Muscle of arm (tissue), 12 donors: ENCODE results near the gene GRM8. TPM values are rescaled to one million over a fixed set of nuclear protein-coding genes. Genes with fewer than 3 reads are reported as not detected.
"Not testable (repeated sequence)": the region's sequence is repeated elsewhere in the genome, so short reads cannot be mapped to it uniquely, and the experiment has no call there.

Experiments used
- DNase-seq: peaks from one replicate; pipeline ENCODE4 v3.0.0-alpha.2; 2013
- polyA plus RNA-seq, 12 donors: library from polyadenylated mRNA; unstranded; fragments of 120-200 nt; gene quantifications; one replicate each; pipeline ENCODE4 v1.2.1, GENCODE V29; 2013; ENCODE audit not compliant: insufficient read length in 12 of 12

The GRM8 gene
- polyA plus RNA-seq, 12 donors = 0.09 to 2.0 (median 0.33) TPM; not detected in 4

DNA sequence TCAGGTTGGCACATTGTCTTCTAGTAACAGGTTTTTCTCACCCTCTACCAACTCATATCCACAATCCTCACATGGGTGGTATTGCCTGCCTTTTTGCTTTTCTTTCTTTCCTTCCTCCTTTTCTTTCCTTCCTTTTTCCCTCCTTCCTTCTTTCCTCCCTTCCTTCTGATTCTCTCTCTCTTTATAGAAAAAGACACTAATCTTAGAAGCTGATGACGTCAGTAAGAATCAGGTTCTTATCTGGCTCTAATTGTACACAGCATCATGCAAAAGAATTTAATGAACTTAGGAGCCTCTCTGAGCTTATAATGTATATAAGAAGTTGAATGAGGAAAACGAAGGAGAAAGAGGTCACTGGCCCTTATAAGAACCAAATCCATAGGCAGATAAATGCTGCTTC is 328.3 kb downstream of the GRM8 start:
- no peak for DNase-seq

DNA sequence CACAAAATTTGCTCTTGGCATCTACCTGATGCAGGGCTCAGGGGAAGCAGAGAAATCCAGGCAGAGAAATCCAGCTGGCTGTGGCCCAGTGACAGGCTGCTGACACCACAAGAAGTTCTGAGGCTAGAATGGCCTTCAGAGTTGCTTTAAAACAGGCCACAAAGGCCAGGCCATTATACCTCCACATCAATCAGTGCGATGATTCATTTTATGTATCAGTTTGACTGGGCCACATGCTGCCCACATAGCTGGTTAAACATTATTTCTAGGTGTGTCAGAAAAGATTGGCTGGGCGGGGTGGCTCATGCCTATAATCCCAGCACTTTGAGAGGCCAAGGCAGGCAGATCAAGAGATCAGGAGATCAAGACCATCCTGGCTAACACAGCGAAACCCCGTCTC is 341.1 kb downstream of the GRM8 start:
- not testable (repeated sequence) for DNase-seq

DNA sequence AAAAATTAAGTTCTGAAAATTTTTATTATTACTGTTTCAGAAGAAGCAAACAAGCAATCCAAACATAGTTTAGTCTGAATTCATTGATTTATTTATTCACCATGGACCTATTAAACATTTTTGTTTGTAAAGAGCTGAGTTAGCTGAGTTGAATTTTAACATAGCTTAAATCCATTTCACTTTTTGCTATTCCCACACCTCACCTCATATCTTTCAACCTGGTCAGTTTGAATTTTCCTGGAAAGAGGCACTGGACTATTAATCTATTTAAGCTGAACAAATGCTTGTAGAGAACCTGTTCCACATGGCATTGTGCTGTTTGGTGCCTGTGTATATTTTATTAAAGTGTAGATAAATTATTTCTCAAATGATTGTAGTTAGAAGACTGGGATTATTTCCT is 344.2 kb downstream of the GRM8 start:
- DNase-seq = not testable (repeated sequence)

DNA sequence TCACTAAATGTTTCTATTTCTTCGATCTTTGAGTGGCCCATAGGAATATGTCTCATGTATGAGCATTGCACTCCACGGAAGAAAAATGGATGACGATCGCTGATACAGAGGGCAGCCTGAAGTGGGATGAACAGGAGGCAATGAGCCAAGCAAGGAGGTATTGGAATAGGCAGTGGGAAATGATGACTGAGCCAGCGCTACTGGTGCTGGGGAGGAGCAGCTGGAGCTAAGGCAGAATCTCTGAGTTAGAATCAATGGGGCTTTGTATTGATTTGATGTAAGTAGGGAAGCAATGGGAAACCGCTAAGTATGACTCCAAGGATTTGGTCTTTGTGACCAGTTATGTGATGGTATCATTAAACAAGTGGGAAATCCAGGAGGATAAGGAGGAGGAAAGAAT is 345.1 kb downstream of the GRM8 start:
- DNase-seq = not testable (repeated sequence)

DNA sequence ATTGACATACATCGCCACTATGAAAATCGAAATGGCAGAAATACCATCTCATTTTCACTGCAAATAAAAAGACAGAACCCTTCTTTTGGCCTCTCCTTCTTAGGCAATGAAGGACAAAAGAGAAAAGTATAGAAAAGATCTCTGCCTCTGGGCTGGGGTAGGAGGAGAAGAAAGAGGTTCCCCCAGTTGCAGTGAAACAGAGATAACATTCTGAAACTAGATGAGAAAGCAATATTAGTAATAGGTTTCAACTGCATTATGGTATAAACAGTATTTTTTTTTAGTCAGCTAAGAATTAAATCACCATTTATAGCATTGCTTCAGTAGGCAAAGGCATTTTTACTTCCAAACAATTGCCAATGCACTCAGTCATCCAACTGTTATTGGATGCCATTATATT is 347.5 kb downstream of the GRM8 start:
- DNase-seq = not testable (repeated sequence)

DNA sequence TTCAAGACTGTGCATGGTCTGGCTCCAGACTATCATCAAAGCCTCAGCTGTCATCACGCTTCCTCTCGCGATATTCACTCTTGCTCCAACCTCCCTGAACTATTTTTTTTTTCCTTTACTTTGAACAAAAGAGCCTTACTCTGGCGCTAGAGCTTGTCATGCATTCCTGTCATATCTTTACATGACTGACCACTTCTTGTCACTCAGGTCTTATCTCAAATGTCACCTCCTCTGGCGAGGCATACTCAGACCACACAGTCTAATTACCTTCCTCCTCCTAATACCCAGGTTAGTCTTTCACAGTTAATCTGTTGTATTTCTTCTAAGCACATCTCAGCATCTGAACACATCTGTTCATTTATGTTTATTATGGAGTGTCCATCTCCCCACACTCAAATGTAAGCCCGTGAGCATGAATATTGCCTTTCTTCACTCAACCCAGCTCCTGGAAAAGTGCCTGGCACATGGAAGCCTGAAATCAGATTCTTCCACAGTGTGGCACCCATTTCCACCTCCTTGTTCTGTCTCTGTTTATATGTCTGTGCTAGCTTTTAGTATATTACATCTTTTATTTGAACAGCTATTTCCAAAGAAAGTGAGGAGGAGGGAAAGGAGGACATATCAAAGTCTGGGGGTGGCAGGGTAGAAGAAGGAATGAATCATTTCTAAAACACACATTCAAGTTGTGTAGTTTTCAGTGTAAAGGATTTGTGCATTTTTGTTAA is 351.5 kb downstream of the GRM8 start:
- not testable (repeated sequence) for DNase-seq

DNA sequence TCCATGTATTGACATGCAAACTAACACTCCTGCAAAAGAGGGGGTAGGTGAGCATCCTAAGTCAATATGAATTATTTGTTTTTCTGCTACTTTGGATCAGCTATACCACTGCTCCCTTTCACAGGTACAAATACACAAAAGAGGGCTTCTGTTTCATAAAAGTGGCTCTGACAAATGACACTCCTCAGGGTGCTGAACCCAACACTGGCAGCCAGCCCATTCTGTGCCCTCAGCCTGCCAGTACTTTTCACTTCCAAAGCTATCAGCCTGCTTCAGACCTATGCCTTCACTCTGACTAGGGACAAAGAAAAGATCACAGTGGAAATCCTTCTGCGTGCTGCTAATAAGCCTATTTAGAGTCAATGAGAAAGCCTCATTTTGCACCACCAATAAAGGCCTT is 364.8 kb downstream of the GRM8 start:
- DNase-seq = not testable (repeated sequence)

DNA sequence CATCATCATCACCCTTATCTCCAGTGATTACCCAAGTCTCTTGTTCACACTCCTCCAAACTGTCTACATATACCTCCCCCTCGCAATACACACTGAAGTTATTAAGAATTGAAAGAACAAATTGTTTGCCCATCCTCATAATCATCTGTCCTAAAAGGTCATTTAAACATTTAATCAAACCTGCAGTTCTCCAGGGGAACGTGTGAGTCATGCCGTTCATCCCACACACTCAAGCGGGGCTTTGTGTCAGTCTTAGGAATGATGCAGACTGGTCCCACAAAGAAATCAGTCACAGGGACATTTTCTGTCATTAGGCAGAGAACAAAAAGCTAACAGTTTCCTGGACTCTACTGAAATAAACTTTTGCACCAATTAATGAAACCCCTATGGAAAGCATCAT is 365.2 kb downstream of the GRM8 start:
- DNase-seq = not testable (repeated sequence)

DNA sequence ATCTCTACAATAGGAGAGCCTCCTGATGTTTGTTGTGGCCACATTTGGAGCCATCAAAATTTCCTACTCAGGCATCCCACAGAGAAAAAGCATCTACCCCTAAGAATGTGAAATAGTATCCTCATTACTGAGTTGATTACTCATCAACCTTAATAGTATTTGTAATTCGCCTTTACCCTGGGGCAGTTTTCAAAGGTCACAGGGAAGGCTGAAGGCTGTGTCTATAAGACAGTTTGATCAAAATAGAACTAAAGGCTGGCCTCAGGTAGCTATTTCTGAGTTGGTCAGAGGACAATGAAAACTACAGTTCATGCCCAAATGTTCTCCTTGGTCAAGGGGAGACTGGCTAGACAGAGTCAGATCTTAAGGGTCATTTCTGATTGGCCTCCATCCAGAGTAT is 370.0 kb downstream of the GRM8 start:
- DNase-seq = not testable (repeated sequence)

DNA sequence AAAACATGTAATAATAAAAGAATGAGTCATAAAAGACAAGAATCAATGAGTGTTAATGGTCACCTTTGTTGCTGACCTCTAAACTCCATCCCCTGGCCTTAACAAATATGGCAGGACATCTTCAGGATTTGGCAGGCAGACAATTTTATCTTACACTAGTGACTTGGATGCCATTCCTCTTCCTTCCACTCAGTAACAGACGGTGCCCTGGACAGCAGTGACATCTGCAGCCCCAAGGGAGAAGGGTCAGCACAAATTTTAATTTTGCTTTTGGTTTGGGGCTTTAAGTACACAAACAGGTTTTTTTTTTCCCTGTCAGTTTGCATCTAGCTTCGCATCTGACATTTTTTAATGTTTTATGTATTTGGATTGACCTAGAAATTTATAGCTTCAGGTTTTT is 370.8 kb downstream of the GRM8 start:
- DNase-seq = not testable (repeated sequence)

DNA sequence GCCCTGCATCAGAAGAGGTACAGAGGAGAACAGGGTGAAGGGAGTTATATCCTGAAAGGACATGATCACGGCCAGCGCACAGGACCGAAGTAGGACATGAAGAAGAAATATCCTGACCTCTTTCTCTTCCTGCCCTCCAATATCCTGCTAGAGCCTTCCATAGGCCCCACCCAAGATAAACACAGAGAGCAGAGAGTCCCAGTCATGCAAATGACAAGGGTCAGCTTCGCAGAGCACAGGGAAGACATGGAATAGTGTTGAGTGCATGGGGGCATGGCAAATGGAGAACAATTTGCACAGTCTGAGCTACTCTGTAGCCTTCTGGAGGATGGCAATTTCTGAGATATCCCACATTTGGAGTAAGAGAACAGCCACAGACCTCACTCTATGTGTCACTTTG is 371.4 kb downstream of the GRM8 start:
- no peak for DNase-seq

DNA sequence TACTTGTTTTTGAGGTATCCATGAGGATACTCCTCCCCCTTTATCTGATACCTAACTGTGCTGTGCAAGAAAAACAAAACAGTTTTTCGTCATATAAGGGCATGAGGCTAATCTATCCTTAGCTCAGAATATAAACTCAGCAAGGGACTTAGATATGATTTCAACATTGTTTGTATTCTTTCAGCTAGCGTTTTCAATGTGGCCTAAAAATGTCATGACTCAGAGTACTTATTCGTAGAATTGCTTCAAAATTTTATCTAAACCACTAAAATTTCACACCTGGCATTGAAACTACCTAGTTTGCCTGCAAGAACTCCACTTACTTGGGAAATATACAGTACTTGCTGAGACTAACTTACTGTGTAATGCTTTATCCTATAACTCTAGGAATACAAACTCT is 376.2 kb downstream of the GRM8 start:
- DNase-seq = not testable (repeated sequence)

DNA sequence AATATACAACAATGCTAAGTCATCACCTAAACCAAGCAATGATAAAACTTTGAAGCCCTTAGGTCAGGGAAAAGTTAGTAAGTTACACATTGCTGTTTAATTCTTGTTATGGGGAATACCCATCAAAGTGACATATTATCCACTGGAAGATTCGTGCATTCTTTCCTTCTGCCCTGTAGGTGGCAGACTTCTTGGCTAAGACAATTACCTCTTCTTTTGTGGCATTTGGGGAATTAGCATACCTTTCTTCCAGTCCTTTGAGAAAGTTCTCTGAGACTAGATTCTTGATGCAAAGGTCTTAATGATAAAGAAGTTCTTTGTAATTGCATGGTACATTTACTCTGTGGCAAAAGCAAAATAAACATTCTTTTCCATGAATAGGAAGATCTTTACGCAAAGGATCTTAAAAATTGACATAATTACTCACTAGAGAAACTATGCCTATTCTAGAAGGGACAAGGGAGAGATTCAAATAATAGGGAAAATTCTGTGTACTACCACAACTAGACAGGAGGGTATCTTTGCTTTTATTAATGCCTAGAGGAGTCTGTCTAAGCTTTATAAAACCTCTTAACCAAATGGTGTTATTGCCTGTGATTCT is 395.9 kb downstream of the GRM8 start:
- DNase-seq = no peak

DNA sequence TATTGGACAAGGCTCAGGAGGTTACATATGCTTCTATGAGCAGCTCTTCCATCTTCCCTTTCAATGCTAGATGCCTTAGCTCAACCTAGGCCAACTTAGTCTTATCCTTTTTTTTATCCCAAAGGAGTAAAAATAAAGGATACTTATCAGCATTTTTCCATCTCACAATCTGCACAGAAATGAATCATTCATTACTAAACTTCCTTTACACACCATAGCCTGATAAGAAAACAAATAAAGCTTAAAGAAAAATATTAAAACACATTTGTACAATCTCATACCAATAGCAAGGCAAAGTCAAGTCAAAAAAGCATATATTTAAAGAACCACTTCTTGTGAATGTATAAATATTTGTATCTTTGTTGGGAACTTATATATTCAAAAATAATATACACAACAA is 407.4 kb downstream of the GRM8 start:
- no peak for DNase-seq

DNA sequence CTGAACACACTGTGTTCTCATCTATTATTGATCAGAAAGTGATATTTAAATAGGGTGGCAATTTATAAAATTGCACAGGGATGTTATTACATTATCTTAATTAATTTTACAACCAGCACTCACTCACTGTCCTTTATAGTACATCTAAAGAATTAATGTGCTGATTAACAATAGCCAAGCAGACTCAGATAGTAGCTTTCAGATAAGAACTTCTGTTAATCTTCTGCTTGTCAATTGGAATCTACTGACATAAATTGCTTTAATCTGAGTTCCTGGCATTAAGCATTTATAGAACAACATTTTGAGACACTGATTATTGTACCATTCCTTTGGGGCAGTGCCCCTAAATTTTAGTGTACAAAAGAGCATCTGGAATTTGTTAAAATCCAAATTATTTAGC is 408.9 kb downstream of the GRM8 start:
- no peak for DNase-seq

DNA sequence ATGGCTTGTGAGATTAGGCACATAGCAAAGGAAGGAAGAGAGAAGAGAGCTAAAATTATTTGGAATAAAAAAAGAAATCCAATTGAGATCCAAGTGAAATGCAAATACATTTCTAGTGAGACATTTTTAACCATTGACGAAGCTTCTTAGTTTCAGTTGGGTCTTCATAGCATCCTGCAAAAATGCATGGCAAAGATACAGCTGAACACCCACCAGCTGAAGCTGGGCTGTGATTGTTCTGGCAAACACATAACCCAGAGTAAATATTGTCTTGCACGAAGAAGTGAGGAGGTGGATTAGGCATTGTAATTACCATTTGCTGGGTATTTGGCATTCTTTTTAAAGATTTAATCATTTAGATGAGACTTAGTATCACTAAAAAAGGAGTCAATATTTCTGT is 409.4 kb downstream of the GRM8 start:
- no peak for DNase-seq

DNA sequence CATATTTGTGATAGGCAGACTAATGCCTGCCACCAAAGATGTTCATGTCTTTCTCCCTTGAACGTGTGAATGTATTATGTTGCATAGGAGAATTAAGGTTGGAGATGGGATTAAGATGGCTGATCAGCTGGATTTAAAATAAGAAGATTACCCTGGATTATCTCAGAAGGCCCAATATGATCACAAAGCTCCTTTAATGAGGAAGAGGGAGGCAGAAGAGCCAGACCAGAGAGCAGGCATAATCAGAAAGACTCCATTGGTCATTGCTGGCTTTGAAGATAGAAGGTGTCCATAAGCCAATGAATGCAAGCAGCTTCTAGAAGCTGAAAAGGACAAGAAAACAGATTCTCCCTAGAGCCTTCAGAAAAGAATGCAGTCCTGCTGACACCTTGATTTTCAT is 410.3 kb downstream of the GRM8 start:
- DNase-seq = no peak

DNA sequence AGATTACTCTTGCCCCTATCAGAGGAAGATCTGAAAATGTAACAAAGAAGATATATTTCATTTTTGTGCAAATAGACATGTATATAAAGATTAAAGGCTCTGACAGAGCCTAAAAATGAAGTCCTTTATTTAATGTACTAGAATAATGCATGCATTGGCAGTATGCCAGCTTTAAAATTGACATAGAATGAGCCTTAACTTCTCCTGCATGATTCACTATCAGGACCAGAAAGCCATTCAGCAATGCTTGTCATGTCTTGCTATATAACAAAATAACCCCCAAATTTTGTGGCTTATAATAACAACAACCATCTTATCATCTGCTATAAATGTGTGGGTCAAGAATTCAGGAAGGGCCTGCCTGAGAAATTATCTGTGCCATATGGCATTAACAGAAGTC is 411.9 kb downstream of the GRM8 start:
- DNase-seq = no peak

DNA sequence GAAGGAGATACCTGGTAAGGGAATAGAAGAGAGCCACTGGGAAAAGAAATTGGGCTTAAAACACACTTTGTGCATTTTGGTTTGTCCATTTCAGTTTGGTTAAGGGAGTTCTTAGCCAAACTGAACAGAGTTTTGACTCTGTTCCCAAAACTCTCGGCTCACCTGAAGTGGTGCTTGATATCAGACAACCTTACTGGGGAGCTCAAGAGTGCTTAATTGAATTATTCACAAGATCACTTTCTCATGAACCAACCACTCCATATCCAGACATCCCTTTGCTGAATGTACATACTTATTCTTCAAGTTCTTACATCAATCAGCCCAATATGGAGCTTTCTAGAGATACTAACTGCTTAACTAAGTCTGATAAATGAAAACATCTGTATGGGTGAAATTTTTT is 413.1 kb downstream of the GRM8 start:
- DNase-seq = no peak

DNA sequence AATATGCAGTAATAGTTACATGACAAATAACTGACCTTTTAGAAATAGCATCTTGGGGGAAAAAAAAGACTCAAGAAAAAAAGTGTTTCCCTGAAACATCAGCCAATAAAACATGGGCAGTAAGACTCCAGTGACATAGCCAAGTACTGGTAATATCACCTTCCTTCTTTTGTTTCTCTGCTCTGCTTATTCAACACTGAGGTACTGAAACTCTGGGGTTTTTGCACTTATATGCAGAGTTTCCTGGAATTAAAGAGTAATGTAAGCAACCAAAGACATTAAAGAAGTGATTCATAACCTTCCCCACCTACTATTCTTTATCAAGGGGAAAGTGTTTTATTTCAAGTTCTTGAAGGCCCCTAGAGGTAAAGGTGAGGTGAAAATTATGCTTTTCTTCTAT is 414.5 kb downstream of the GRM8 start:
- no peak for DNase-seq

DNA sequence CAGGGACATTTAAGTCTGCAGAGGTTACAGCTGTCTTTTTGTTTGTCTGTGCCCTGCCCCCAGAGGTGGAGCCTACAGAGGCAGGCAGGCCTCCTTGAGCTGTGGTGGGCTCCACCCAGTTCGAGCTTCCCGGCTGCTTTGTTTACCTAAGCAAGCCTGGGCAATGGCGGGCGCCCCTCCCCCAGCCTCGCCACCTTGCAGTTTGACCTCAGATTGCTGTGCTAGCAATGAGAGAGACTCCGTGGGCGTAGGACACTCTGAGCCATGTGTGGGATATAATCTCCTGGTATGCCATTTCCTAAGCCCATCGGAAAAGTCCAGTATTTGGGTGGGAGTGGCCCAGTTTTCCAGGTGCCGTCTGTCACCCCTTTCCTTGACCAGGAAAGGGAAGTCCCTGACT is 421.5 kb downstream of the GRM8 start:
- DNase-seq = not testable (repeated sequence)

DNA sequence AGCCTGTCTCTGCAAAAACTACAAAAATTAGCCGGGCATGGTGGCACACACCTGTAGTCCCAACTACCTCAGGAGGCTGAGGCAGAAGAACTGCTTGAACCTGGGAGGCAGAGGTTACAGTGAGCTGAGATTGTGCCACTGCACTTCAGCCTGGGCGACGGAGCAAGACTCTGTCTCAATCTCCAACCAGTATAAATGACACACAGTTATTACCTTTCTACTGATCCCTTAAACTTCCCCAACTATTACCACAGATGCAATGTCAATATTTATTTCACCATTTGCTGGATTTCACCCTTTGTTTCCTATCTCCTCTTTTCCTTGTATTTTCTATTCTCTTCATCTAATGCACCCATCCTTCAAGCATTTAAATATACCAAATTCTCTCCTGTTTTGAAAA is 431.8 kb downstream of the GRM8 start:
- no peak for DNase-seq

DNA sequence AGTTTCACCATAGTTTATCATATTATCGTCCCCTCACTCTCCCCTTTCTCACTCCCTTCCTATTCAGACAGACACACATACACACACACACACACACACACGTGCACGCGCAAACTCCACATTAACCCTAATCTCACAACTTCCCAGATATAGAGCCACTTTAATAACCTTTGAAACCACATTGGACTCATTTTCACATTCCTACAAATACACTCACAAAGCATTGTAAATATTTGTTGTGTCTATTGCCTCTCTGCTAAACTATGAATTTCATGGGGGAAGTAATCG is 433.6 kb downstream of the GRM8 start:
- no peak for DNase-seq
